Activated naive CD4-positive, alpha-beta T cell treated with anti-CD3 and anti-CD28 coated beads, Interleukin-2, amount 50 U/mL, for 24 hours (primary cell): ENCODE measurements around the gene SYNJ1.
"Not testable (repeated sequence)": the region's sequence is repeated elsewhere in the genome, so short reads cannot be mapped to it uniquely, and the experiment has no call there.

Experiments
- H3K27ac Mint-ChIP-seq: one replicate; pipeline ENCODE4 v1.8.0; 2021; ENCODE audit warnings: mild to moderate bottlenecking, mixed read lengths
- H3K27me3 Mint-ChIP-seq: one replicate; pipeline ENCODE4 v1.8.0; 2021; ENCODE audit warnings: mixed read lengths
- H3K36me3 Mint-ChIP-seq: one replicate; pipeline ENCODE4 v1.8.0; 2021; ENCODE audit warnings: mixed read lengths
- H3K4me1 Mint-ChIP-seq: one replicate; pipeline ENCODE4 v1.8.0; 2021; ENCODE audit warnings: mixed read lengths
- H3K4me3 Mint-ChIP-seq: one replicate; pipeline ENCODE4 v1.8.0; 2021; ENCODE audit warnings: mild to moderate bottlenecking, mixed read lengths
- H3K9me3 Mint-ChIP-seq: one replicate; pipeline ENCODE4 v1.8.0; 2021; ENCODE audit warnings: mixed read lengths

The SYNJ1 gene

GRCh38 chr21:32682696-32683474 lies 44.9 kb downstream of the SYNJ1 start:
- H3K27ac Mint-ChIP-seq = no peak overlapping the region
- no peaks in the 10 kb centered on the region for H3K27me3 Mint-ChIP-seq
- no peaks in the 10 kb centered on the region for H3K9me3 Mint-ChIP-seq
- no peaks in the 10 kb centered on the region for H3K4me1 Mint-ChIP-seq
- H3K36me3 Mint-ChIP-seq = peaks cover 10% of the 10 kb centered on the region
- H3K4me3 Mint-ChIP-seq = no peak overlapping the region

- Mint-ChIP-seq H3K4me1 (no peaks in the 10 kb centered on the region), H3K27ac (no peak overlapping the region), H3K36me3 (peaks cover 14% of the 10 kb centered on the region), H3K9me3 (no peaks in the 10 kb centered on the region), H3K4me3 (no peak overlapping the region), H3K27me3 (no peaks in the 10 kb centered on the region)
Measured at GRCh38 chr21:32674731-32675130, 53.1 kb downstream of the SYNJ1 start.

- Mint-ChIP-seq H3K4me3 (no peak overlapping the region), H3K27me3 (no peaks in the 10 kb centered on the region), H3K4me1 (no peaks in the 10 kb centered on the region), H3K27ac (no peak overlapping the region), H3K9me3 (no peaks in the 10 kb centered on the region), H3K36me3 (peaks cover 14% of the 10 kb centered on the region)
Measured at GRCh38 chr21:32674038-32674437, 53.8 kb downstream of the SYNJ1 start.

GRCh38 chr21:32666258-32666657 lies 61.6 kb downstream of the SYNJ1 start:
- no peak overlapping the region for H3K27ac Mint-ChIP-seq
- no peaks in the 10 kb centered on the region for H3K4me1 Mint-ChIP-seq
- no peaks in the 10 kb centered on the region for H3K27me3 Mint-ChIP-seq
- peaks cover 36% of the 10 kb centered on the region for H3K36me3 Mint-ChIP-seq
- no peak overlapping the region for H3K4me3 Mint-ChIP-seq
- H3K9me3 Mint-ChIP-seq = no peaks in the 10 kb centered on the region

GRCh38 chr21:32664095-32664494 lies 63.7 kb downstream of the SYNJ1 start:
- H3K9me3 Mint-ChIP-seq, H3K4me1 Mint-ChIP-seq, H3K27me3 Mint-ChIP-seq, H3K27ac Mint-ChIP-seq, H3K4me3 Mint-ChIP-seq: not testable (repeated sequence)
- H3K36me3 Mint-ChIP-seq = peaks cover 33% of the 10 kb centered on the region

GRCh38 chr21:32661981-32662380 lies 65.8 kb downstream of the SYNJ1 start:
- H3K9me3 Mint-ChIP-seq, H3K4me1 Mint-ChIP-seq, H3K4me3 Mint-ChIP-seq, H3K27me3 Mint-ChIP-seq, H3K27ac Mint-ChIP-seq: not testable (repeated sequence)
- peaks cover 30% of the 10 kb centered on the region for H3K36me3 Mint-ChIP-seq

- H3K27me3 Mint-ChIP-seq, H3K27ac Mint-ChIP-seq, H3K4me3 Mint-ChIP-seq, H3K4me1 Mint-ChIP-seq, H3K9me3 Mint-ChIP-seq: not testable (repeated sequence)
- H3K36me3 Mint-ChIP-seq = peaks cover 34% of the 10 kb centered on the region
Measured at GRCh38 chr21:32661026-32661782, 66.6 kb downstream of the SYNJ1 start.

GRCh38 chr21:32658524-32658923 lies 69.3 kb downstream of the SYNJ1 start:
- H3K27me3 Mint-ChIP-seq = no peaks in the 10 kb centered on the region
- no peak overlapping the region for H3K4me3 Mint-ChIP-seq
- no peak overlapping the region for H3K27ac Mint-ChIP-seq
- H3K36me3 Mint-ChIP-seq = peaks cover 15% of the 10 kb centered on the region
- H3K9me3 Mint-ChIP-seq = no peaks in the 10 kb centered on the region
- H3K4me1 Mint-ChIP-seq = no peaks in the 10 kb centered on the region

GRCh38 chr21:32653326-32653901 lies 74.4 kb downstream of the SYNJ1 start:
- Mint-ChIP-seq H3K27ac (no peak overlapping the region), H3K9me3 (no peaks in the 10 kb centered on the region), H3K27me3 (no peaks in the 10 kb centered on the region), H3K4me3 (no peak overlapping the region), H3K4me1 (peaks cover 11% of the 10 kb centered on the region), H3K36me3 (peaks cover 11% of the 10 kb centered on the region)

GRCh38 chr21:32648165-32648564 lies 79.6 kb downstream of the SYNJ1 start:
- Mint-ChIP-seq H3K9me3 (no peaks in the 10 kb centered on the region), H3K4me3 (no peak overlapping the region), H3K36me3 (peaks cover 8% of the 10 kb centered on the region), H3K27ac (no peak overlapping the region), H3K4me1 (peaks cover 11% of the 10 kb centered on the region), H3K27me3 (no peaks in the 10 kb centered on the region)

GRCh38 chr21:32645261-32646182 lies 82.3 kb downstream of the SYNJ1 start:
- Mint-ChIP-seq H3K4me3 (no peak overlapping the region), H3K27me3 (no peaks in the 10 kb centered on the region), H3K36me3 (peaks cover 8% of the 10 kb centered on the region), H3K9me3 (no peaks in the 10 kb centered on the region), H3K4me1 (peaks cover 4% of the 10 kb centered on the region), H3K27ac (no peak overlapping the region)

- Mint-ChIP-seq H3K4me3 (no peak overlapping the region), H3K4me1 (no peaks in the 10 kb centered on the region), H3K27me3 (no peaks in the 10 kb centered on the region), H3K36me3 (peaks cover 13% of the 10 kb centered on the region), H3K27ac (no peak overlapping the region), H3K9me3 (no peaks in the 10 kb centered on the region)
Measured at GRCh38 chr21:32641710-32642698, 85.8 kb downstream of the SYNJ1 start.

GRCh38 chr21:32626621-32627196 lies 101.1 kb downstream of the SYNJ1 start:
- Mint-ChIP-seq H3K9me3 (no peaks in the 10 kb centered on the region), H3K27ac (no peak overlapping the region), H3K36me3 (peaks cover 13% of the 10 kb centered on the region), H3K4me3 (no peak overlapping the region), H3K27me3 (peaks cover 2% of the 10 kb centered on the region), H3K4me1 (peaks cover 5% of the 10 kb centered on the region)

- H3K9me3 Mint-ChIP-seq, H3K4me1 Mint-ChIP-seq, H3K27ac Mint-ChIP-seq, H3K4me3 Mint-ChIP-seq, H3K36me3 Mint-ChIP-seq: not testable (repeated sequence)
- peaks cover 10% of the 10 kb centered on the region for H3K27me3 Mint-ChIP-seq
Measured at GRCh38 chr21:32618218-32618617, 109.6 kb downstream of the SYNJ1 start.
